Measurements from ENCODE around the gene BCAS2.
A peak's percentile ranks its signal among the peaks of the same experiment; 100 is the strongest.

The BCAS2 gene

DNA sequence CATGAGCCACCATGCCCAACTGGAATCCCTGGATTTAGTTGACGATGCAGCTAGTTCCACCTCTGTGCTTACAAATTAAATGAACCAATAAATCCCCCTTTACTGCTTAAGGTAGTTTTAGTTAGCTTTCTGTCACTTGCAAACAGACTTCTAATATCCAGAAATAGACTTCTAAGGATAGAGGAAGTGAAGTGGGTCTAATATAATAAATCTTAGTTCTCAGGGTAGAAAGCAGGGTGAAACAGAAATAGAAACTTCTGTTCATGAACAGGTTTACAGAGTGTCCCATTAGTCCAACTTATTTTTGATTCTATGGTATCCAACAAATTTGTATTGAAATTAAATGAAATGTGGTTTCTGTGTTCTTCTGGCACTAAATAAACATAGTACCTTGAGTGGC, 20.1 kb downstream of the BCAS2 start:
- no peak for DNase-seq (ENCODE audit: extremely low spot score, insufficient read length, low read depth)
- FAIRE-seq, result no peak

DNA sequence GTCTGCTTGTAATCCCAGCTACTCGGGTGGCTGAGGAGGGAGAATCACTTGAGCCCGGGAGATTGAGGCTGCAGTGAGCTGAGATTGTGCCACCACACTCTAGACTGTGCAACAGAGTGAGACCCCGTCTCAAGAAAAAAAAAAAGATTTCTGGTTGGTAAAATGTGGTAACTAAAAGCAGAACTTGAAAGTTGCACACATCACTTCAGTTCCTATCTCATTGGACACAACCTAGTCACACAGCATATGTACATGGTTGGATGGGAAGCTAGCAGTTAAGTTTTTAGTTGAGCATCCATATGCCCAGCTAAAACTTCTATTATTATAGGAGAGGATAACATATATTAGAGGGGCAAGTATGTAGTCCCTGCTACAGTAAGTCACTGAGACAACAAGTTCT, 22.1 kb downstream of the BCAS2 start:
- DNase-seq (ENCODE audit: extremely low spot score, insufficient read length, low read depth) (no peak), FAIRE-seq (no peak)

DNA sequence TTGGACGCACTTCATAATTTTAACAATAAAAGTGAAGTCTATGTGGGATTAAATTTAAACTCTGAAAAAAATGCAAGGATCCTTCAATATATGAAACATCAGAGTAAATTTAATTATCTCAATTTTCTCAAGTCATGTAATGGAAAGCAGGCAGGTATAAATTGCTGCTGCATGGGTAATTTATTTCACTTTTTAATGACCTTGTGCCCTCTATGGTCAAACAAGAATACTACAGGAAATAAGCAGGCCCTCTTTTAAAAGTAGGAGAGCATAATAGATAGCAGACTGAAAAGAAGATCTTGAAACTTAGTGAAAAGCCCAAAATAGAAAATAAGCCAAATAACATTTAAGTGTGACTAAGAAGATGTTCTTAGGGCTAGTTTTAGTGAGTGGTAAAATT, 22.9 kb downstream of the BCAS2 start:
- FAIRE-seq, result peak; percentile 53
- DNase-seq (ENCODE audit: extremely low spot score, insufficient read length, low read depth), result no peak

DNA sequence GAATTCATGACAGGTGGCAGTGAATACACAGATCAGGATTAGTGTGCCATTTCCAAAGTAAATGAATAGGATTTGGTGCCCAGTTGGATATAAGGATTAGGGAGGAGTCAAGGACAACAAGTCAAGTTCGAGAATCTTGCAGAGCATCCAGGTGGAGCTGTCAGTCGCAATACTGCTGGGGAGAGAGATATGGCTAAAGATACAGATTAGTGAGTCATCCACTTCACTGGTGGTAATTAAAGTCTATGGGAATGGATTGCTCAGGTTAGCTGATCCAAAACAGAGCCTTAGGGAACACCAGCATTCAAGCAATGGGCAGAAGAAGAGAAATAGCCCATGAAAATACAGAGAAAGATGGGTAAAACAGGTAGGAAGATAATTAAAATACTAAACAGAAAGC, 26.8 kb downstream of the BCAS2 start:
- no peak for FAIRE-seq
- DNase-seq (ENCODE audit: extremely low spot score, insufficient read length, low read depth), result no peak

- FAIRE-seq, result no peak
- DNase-seq (ENCODE audit: extremely low spot score, insufficient read length, low read depth), result no peak
Measured at GRCh38 chr1:114552106-114552639, 29.2 kb downstream of the BCAS2 start.

DNA sequence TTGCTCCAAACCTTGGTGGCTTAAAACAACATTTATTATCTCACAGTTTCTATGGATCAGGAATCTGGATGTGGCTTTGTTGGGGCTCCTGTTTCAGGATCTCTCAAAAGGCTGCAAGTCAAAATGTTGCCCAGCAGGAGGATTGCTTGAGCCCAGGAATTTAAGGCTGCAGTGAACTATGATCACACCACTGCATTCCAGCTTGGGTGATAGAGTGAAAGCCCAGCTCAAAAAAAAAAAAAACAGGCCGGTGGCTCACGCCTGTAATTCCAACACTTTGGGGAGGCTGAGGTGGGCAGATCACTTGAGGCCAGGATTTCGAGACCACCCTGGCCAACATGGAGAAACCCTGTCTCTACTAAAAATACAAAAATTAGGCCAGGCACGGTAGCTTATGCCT, 30.0 kb downstream of the BCAS2 start:
- DNase-seq (ENCODE audit: extremely low spot score, insufficient read length, low read depth), result no peak
- FAIRE-seq, result no peak

- no peak for DNase-seq (ENCODE audit: extremely low spot score, insufficient read length, low read depth)
- no peak for FAIRE-seq
Measured at GRCh38 chr1:114550336-114550735, 31.1 kb downstream of the BCAS2 start.

- DNase-seq (ENCODE audit: extremely low spot score, insufficient read length, low read depth) (no peak), FAIRE-seq (no peak)
Measured at GRCh38 chr1:114549137-114549536, 32.3 kb downstream of the BCAS2 start.

GRCh38 chr1:114547076-114547475, 34.3 kb downstream of the BCAS2 start:
- FAIRE-seq, result no peak

GRCh38 chr1:114545796-114546195, 35.6 kb downstream of the BCAS2 start:
- DNase-seq (ENCODE audit: extremely low spot score, insufficient read length, low read depth) (no peak), FAIRE-seq (no peak)

More at GRCh38 chr1:114547076-114547475, 34.3 kb downstream of the BCAS2 start:
- DNase-seq (ENCODE audit: extremely low spot score, insufficient read length, low read depth), result no peak

DNA sequence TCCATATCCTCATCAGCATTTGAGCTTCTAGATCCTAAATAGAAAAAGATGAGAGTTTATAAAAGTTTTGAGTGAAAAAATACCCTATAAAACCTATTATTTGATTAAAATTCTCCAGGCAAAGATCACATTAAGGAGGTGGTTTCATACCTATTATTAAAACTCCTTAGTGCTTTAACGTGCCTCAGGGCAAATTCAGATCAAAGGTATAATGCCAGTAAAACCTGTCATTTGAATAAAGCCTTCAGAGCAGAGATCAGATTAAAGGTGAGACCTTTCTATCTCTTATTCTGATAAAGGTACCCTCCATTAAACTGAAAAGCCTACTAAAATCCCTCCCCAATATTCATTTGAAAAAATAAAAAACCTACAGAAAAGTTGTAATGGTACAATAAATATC, 36.1 kb downstream of the BCAS2 start:
- FAIRE-seq (no peak), DNase-seq (ENCODE audit: extremely low spot score, insufficient read length, low read depth) (no peak)

GRCh38 chr1:114540821-114541220, 40.6 kb downstream of the BCAS2 start:
- DNase-seq (ENCODE audit: extremely low spot score, insufficient read length, low read depth) (no peak), FAIRE-seq (no peak)

GRCh38 chr1:114540272-114540671, 41.1 kb downstream of the BCAS2 start:
- no peak for FAIRE-seq

DNA sequence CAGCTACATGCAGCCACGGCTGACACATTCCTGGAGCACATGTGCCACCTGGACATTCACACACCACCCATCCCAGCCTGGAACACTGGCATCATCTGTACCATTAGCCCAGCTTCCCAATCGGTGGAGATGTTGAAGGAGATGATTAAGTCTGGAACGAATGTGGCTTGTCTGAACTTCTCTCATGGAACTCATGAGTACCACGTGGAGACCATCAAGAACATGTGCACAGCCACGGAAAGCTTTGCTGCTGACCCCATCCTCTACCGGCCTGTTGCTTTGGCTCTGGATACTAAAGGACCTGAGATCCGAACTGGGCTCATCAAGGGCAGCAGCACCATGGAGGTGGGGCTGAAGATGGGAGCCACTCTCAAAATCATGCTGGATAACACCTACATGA, 45.4 kb downstream of the BCAS2 start:
- no peak for DNase-seq (ENCODE audit: extremely low spot score, insufficient read length, low read depth)
- FAIRE-seq, result no peak

More at GRCh38 chr1:114540272-114540671, 41.1 kb downstream of the BCAS2 start:
- DNase-seq (ENCODE audit: extremely low spot score, insufficient read length, low read depth), result no peak

GRCh38 chr1:114535401-114535800, 46.0 kb downstream of the BCAS2 start:
- no peak for DNase-seq (ENCODE audit: extremely low spot score, insufficient read length, low read depth)

GRCh38 chr1:114531094-114531493, 50.3 kb downstream of the BCAS2 start:
- no peak for FAIRE-seq

More at GRCh38 chr1:114535401-114535800, 46.0 kb downstream of the BCAS2 start:
- FAIRE-seq, result no peak

DNA sequence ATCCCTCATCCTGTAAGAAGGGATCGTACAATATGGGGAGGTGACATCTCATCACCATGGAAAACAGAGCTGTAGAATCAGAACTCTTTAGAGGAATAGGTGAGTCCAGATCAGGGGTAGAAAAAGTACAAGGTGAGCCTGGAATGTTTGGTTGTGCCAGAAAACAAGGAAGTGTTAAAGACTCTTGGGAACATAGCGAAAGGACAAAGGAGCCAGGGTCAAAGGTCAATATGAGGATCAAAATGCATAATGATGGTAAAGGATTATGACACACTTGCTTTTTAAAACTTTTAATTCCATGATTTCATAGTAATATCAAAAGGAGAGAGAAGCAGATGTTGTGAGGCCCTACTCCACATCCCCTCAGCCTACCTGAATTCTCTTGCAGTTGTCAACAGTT, 51.2 kb downstream of the BCAS2 start:
- FAIRE-seq, result no peak
- no peak for DNase-seq (ENCODE audit: extremely low spot score, insufficient read length, low read depth)

More at GRCh38 chr1:114531094-114531493, 50.3 kb downstream of the BCAS2 start:
- DNase-seq (ENCODE audit: extremely low spot score, insufficient read length, low read depth), result no peak

GRCh38 chr1:114524944-114525343, 56.5 kb downstream of the BCAS2 start:
- DNase-seq (ENCODE audit: extremely low spot score, insufficient read length, low read depth) (no peak), FAIRE-seq (no peak)

GRCh38 chr1:114522264-114522575, 59.2 kb downstream of the BCAS2 start:
- FAIRE-seq, result no peak
- DNase-seq (ENCODE audit: extremely low spot score, insufficient read length, low read depth), result no peak

- DNase-seq (ENCODE audit: extremely low spot score, insufficient read length, low read depth), result no peak
- no peak for FAIRE-seq
Measured at GRCh38 chr1:114521396-114522263, 59.8 kb downstream of the BCAS2 start.

All from GM18507 (cell line).